Pancreas (tissue), 10 donors: Measurements from ENCODE around the gene CLEC2L. TPM values are rescaled to one million over a fixed set of nuclear protein-coding genes. Genes with fewer than 3 reads are reported as not detected.

Source experiments
- ATAC-seq, 4 donors: fragments of 200-7000 bp; cut with Tn5 transposase; one replicate each; pipeline versions ENCODE4 v1.8.0 to v1.9.1; 2020; ENCODE audit warnings: mild to moderate bottlenecking in 4 of 4, moderate library complexity in 4 of 4
- DNase-seq, 6 donors: peaks; one replicate each; pipeline ENCODE4 v3.0.0-alpha.2; 2020
- FAIRE-seq: peaks from 2 replicates; lab custom pipeline; 2012; peaks lifted over from hg19 to GRCh38; lab: Jason Lieb, UNC
- H3K27ac ChIP-seq, 4 donors: fragments of 200-600 bp; sonication (generic); 1 replicate in 3 of 4; 2 replicates in 1 of 4; pipeline versions ENCODE4 v1.5.0 to v1.8.0; 2020
- H3K27me3 ChIP-seq, 4 donors: fragments of 200-600 bp; one replicate each; pipeline ENCODE4 v1.8.0; 2021
- H3K36me3 ChIP-seq, 3 donors: fragments of 200-600 bp; sonication (generic) in 1 of 3; one replicate each; pipeline versions ENCODE4 v1.5.0 to v1.8.0; 2020 to 2021
- H3K4me1 ChIP-seq, 3 donors: fragments of 200-600 bp; one replicate each; pipeline ENCODE4 v1.8.0; 2021
- H3K4me3 ChIP-seq, 4 donors: fragments of 200-600 bp; sonication (generic) in 2 of 4; one replicate each; pipeline versions ENCODE4 v1.5.0 to v1.8.0; 2020 to 2021
- H3K9me3 ChIP-seq, 4 donors: fragments of 200-600 bp; one replicate each; pipeline ENCODE4 v1.8.0; 2021
- CTCF ChIP-seq, 4 donors: fragments of 200-600 bp; sonication (generic) in 3 of 4; IDR thresholded peaks; one replicate each; pipeline versions ENCODE4 v1.5.0 to v1.8.0; 2021; ENCODE audit warnings: antibody characterized with exemption in 4 of 4
- WGBS, 2 donors: extraction: QIAGEN DNeasy Blood & Tissue Kit; methylation state at CpG; one replicate each; pipeline ENCODE4 v1.1.7; 2013; 5-methylcytosine and 5-hydroxymethylcytosine counted together
- intact Hi-C, 3 donors: fragments of 100-400 bp; cut with DNase I; formaldehyde crosslinking; loops; one replicate each; pipeline versions ENCODE4 v1.11.1 to v1.14.2; 2022
- polyA plus RNA-seq, 2 donors: library from polyadenylated mRNA; stranded (reverse); fragments of 200-250 nt; gene quantifications; one replicate each; pipeline ENCODE4 v1.2.3, GENCODE V29; 2013
- total RNA-seq, 6 donors: library from RNA; stranded (reverse); fragmentation: NEBNext Ultra II Directional in 4 of 6; extraction: Animal tissue kit (Norgen Biotek cat#: 25700) in 4 of 6; gene quantifications; one replicate each; pipeline versions ENCODE4 v1.2.1 to v1.2.4, GENCODE V29; 2021 to 2023
- donor health status: healthy with polysubstance abuse.
- donor health status: DM: no; HTN: no; CAD: no; lungs with moderate emphysema.
- donor health status: DM: no; HTN: no; CAD: no.
- donor health status: control.
- donor health status: control.
- donor health status: Bipolar disorder and iron deficiency.
- donor health status: DM: yes; HTN: yes; CAD: no.
- donor health status: DM: no; HTN: no; CAD: no.
- donor health status: DM: no; HTN: no; CAD: no.
- donor health status: DM: yes; HTN: yes; CAD: no.

CLEC2L gene
- total and polyA plus RNA-seq, 8 donors: not detected

DNA sequence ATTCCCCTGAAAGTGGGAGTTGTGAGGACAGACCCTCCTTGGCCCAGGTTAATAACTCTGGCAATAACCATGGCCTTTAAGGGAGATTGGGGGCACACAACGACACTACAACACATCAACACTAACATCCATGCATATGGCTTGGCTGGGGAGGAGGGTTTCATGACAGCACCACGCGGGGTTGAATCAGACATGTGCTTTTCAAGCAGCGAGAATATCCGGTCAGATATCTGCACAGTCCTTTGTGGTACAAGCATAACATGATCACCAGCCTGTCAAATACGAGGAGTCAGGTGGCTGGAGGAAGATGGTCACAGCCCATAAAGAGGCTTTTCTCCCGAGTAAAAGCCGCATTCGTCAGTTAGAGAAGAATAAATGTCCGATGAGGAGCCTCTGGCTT lies 27.0 kb upstream of the CLEC2L start:
- H3K27ac ChIP-seq: no peak overlapping the region
- intact Hi-C loops: loop anchor here in 1 of 3 donors (10.0 kb wide), 1 partner anchor 508 kb away; no protein-coding TSS in a partner anchor
- no peak for FAIRE-seq
- 93 to 95% methylated on average over 10 of the region's 10 CpGs for WGBS, 2 donors
- H3K4me3 ChIP-seq: no peak overlapping the region
- H3K9me3 ChIP-seq: no peaks in the 10 kb centered on the region
- H3K27me3 ChIP-seq: no peaks in the 10 kb centered on the region
- TF ChIP-seq CTCF (IDR thresholded peaks at IDR 0.05): no peak
- H3K4me1 ChIP-seq: no peaks in the 10 kb centered on the region
- ATAC-seq: no peak
- no peaks in the 10 kb centered on the region for H3K36me3 ChIP-seq
- DNase-seq: no peak

GRCh38 chr7:139500770-139501138 lies 22.7 kb upstream of the CLEC2L start:
- ATAC-seq: no peak
- WGBS, 2 donors: 89 to 93% methylated on average over 7 of the region's 7 CpGs
- no peaks in the 10 kb centered on the region for H3K27me3 ChIP-seq
- intact Hi-C loops: no loop called here
- DNase-seq: no peak
- no peak overlapping the region for H3K4me3 ChIP-seq
- H3K4me1 ChIP-seq: no peaks in the 10 kb centered on the region
- no peaks in the 10 kb centered on the region for H3K36me3 ChIP-seq
- no peak overlapping the region for H3K27ac ChIP-seq
- no peak for TF ChIP-seq CTCF (IDR thresholded peaks at IDR 0.05)
- FAIRE-seq: no peak
- H3K9me3 ChIP-seq: no peaks in the 10 kb centered on the region

GRCh38 chr7:139502226-139502625 lies 21.3 kb upstream of the CLEC2L start:
- WGBS, 2 donors: 80 to 82% methylated on average over 22 of the region's 22 CpGs

GRCh38 chr7:139505563-139505962 lies 17.9 kb upstream of the CLEC2L start:
- no peak overlapping the region for H3K27ac ChIP-seq
- no peak for TF ChIP-seq CTCF (IDR thresholded peaks at IDR 0.05)
- ATAC-seq: no peak
- FAIRE-seq: no peak
- no peaks in the 10 kb centered on the region for H3K36me3 ChIP-seq
- DNase-seq: no peak
- WGBS, 2 donors: 67 to 72% methylated on average over 9 of the region's 9 CpGs
- intact Hi-C loops: no loop called here
- H3K9me3 ChIP-seq: no peaks in the 10 kb centered on the region
- H3K4me3 ChIP-seq: no peak overlapping the region
- H3K4me1 ChIP-seq: no peaks in the 10 kb centered on the region
- no peaks in the 10 kb centered on the region for H3K27me3 ChIP-seq

More at GRCh38 chr7:139502226-139502625, 21.3 kb upstream of the CLEC2L start:
- DNase-seq: no peak
- H3K27ac ChIP-seq: no peak overlapping the region
- intact Hi-C loops: no loop called here
- H3K9me3 ChIP-seq: no peaks in the 10 kb centered on the region
- no peak overlapping the region for H3K4me3 ChIP-seq
- no peaks in the 10 kb centered on the region for H3K4me1 ChIP-seq
- no peak for FAIRE-seq
- no peak for ATAC-seq
- H3K36me3 ChIP-seq: no peaks in the 10 kb centered on the region
- no peak for TF ChIP-seq CTCF (IDR thresholded peaks at IDR 0.05)
- no peaks in the 10 kb centered on the region for H3K27me3 ChIP-seq

GRCh38 chr7:139509535-139509934 lies 13.9 kb upstream of the CLEC2L start:
- Histone ChIP-seq H3K9me3 (no peaks in the 10 kb centered on the region), H3K27me3 (no peaks in the 10 kb centered on the region), H3K27ac (no peak overlapping the region), H3K4me3 (no peak overlapping the region), H3K4me1 (no peaks in the 10 kb centered on the region), H3K36me3 (no peaks in the 10 kb centered on the region)
- FAIRE-seq: no peak
- no peak for TF ChIP-seq CTCF (IDR thresholded peaks at IDR 0.05)
- 94 to 100% methylated on average over 2 of the region's 2 CpGs for WGBS, 2 donors
- no peak for ATAC-seq
- intact Hi-C loops: no loop called here
- DNase-seq: no peak
